T-cell (primary cell): ENCODE measurements around the gene ABCG1. TPM values are rescaled to one million over a fixed set of nuclear protein-coding genes. Genes with fewer than 3 reads are reported as not detected.

Source experiments
- ATAC-seq, 4 experiments: fragments of 200-7000 bp in 3 of 4; fragments of 150-1000 bp in 1 of 4; cut with Tn5 transposase; replicated peaks in 1 of 4; 1 replicate in 3 of 4; 2 replicates in 1 of 4; pipeline ENCODE4 v1.10.0; 2021; ENCODE audit warnings: moderate library complexity in 3 of 4, mild to moderate bottlenecking in 2 of 4, moderate number of reproducible peaks in 1 of 4
- CTCF ChIA-PET, 2 donors: fragments of 300-600 bp; sonication (Branson Sonifier 250); formaldehyde crosslinking; loops; one replicate each; lab custom pipeline; 2022; ENCODE audit warnings: antibody characterized with exemption in 2 of 2; lab: Charles Lee
- POLR2A ChIA-PET, 2 donors: fragments of 300-600 bp; sonication (Branson Sonifier 250); formaldehyde crosslinking; loops; one replicate each; lab custom pipeline; 2022; ENCODE audit warnings: antibody characterized with exemption in 2 of 2; lab: Charles Lee
- DNase-seq, 35 experiments: peaks; one replicate each; pipeline versions ENCODE4 v3.0.0 to v3.0.0-alpha.2; 2013 to 2023
- H3K27ac ChIP-seq: one replicate; pipeline ENCODE4 v1.5.1; 2013; ENCODE audit warnings: low read length
- H3K27me3 ChIP-seq, 2 experiments: replicated peaks in 1 of 2; 1 replicate in 1 of 2; 2 replicates in 1 of 2; pipeline versions ENCODE4 v1.6.1 to v1.7.0; 2013; ENCODE audit warnings: low read length in 1 of 2, mixed read lengths in 1 of 2; ENCODE audit not compliant: control insufficient read depth in 2 of 2, insufficient read depth in 2 of 2; ENCODE audit errors: extremely low read depth in 1 of 2
- H3K36me3 ChIP-seq, 2 donors: 1 replicate in 1 of 2; 2 replicates in 1 of 2; pipeline versions ENCODE4 v1.6.1 to v1.7.0; 2013; ENCODE audit warnings: low read length in 1 of 2; ENCODE audit not compliant: control insufficient read depth in 2 of 2, insufficient read depth in 1 of 2; ENCODE audit errors: extremely low read depth in 1 of 2
- H3K4me1 ChIP-seq, 2 experiments: 1 replicate in 1 of 2; 2 replicates in 1 of 2; pipeline versions ENCODE4 v1.6.1 to v1.7.0; 2013; ENCODE audit warnings: low read length in 2 of 2, mixed read lengths in 1 of 2; ENCODE audit not compliant: insufficient read depth in 2 of 2, control insufficient read depth in 1 of 2; ENCODE audit errors: extremely low read depth in 1 of 2
- H3K4me3 ChIP-seq, 2 donors: 1 replicate in 1 of 2; 2 replicates in 1 of 2; pipeline versions ENCODE4 v1.5.1 to v1.7.0; 2013; ENCODE audit warnings: mild to moderate bottlenecking in 2 of 2, low read length in 1 of 2, moderate library complexity in 1 of 2; ENCODE audit not compliant: control insufficient read depth in 1 of 2; ENCODE audit errors: extremely low read depth in 1 of 2
- H3K9me3 ChIP-seq: 2 replicates; pipeline ENCODE4 v1.7.0; 2013
- H3K27ac Mint-ChIP-seq, 2 donors: one replicate each; pipeline ENCODE4 v1.8.0; 2020 to 2021; ENCODE audit warnings: mild to moderate bottlenecking in 2 of 2, mixed read lengths in 2 of 2
- H3K27me3 Mint-ChIP-seq, 2 donors: one replicate each; pipeline ENCODE4 v1.8.0; 2021 to 2022; ENCODE audit warnings: mixed read lengths in 2 of 2
- H3K36me3 Mint-ChIP-seq: one replicate; pipeline ENCODE4 v1.8.0; 2021; ENCODE audit warnings: mixed read lengths
- H3K4me1 Mint-ChIP-seq, 3 donors: one replicate each; pipeline ENCODE4 v1.8.0; 2020 to 2022; ENCODE audit warnings: mixed read lengths in 3 of 3, mild to moderate bottlenecking in 1 of 3
- H3K4me3 Mint-ChIP-seq, 3 donors: one replicate each; pipeline ENCODE4 v1.8.0; 2020 to 2022; ENCODE audit warnings: mild to moderate bottlenecking in 3 of 3, mixed read lengths in 3 of 3, moderate library complexity in 3 of 3
- H3K9me3 Mint-ChIP-seq, 3 donors: one replicate each; pipeline ENCODE4 v1.8.0; 2020 to 2022; ENCODE audit warnings: mixed read lengths in 3 of 3
- WGBS: methylation state at CpG from one replicate; pipeline ENCODE4 v1.1.5; 2013; ENCODE audit warnings: missing lambda C conversion rate; ENCODE audit not compliant: insufficient coverage; 5-methylcytosine and 5-hydroxymethylcytosine counted together
- total RNA-seq, 35 experiments: library from RNA in 6 of 35; stranded (reverse) in 6 of 35; fragments of 120-200 nt in 1 of 35; gene quantifications; one replicate each; pipeline versions ENCODE4 v1.2.1 to v1.2.4 and lab custom pipeline; 2013 to 2026

ABCG1 gene
- total RNA-seq, 5 donors from 2014 or later (not counting 1 experiment from before 2014, with no cell fraction given), result 4.1 to 51.1 (median 6.2) TPM

GRCh38 chr21:42225571-42226155 is 6.7 kb downstream of the ABCG1 start:
- POLR2A ChIA-PET, result interaction anchor here (0.6 to 2.1 kb wide), 4 partner anchors 9 to 31 kb away, joined by 3 to 9 read pairs (median 5); no protein-coding TSS in a partner anchor
- H3K27me3 Mint-ChIP-seq, result no peaks in the 10 kb centered on the region
- Histone ChIP-seq H3K9me3 (no peaks in the 10 kb centered on the region), H3K27me3 (no peaks in the 10 kb centered on the region), H3K36me3 (peaks cover 0 to 33% of the 10 kb centered on the region in 2 donors), H3K4me3 (no peak overlapping the region), H3K27ac (no peak overlapping the region), H3K4me1 (peaks cover 50 to 65% of the 10 kb centered on the region in 2 experiments)
- CTCF ChIA-PET, result interaction anchor here (0.5 to 2.1 kb wide), 3 partner anchors 13 to 49 kb away, joined by 3 to 10 read pairs (median 4); no protein-coding TSS in a partner anchor
- WGBS, result 91% methylated on average over 8 of the region's 13 CpGs
- no peaks in the 10 kb centered on the region for H3K9me3 Mint-ChIP-seq
- DNase-seq, result peak in 1 of 35 experiments; percentile 3
- ATAC-seq, result no peak
- peaks cover 40% of the 10 kb centered on the region for H3K36me3 Mint-ChIP-seq
- H3K4me3 Mint-ChIP-seq, result no peak overlapping the region
- peak overlapping the region in 1 of 2 donors; percentile 31 for H3K27ac Mint-ChIP-seq
- peaks cover 76 to 85% (median 78%) of the 10 kb centered on the region in 3 donors for H3K4me1 Mint-ChIP-seq

- Histone ChIP-seq H3K4me1 (peaks cover 50 to 65% of the 10 kb centered on the region in 2 experiments), H3K36me3 (peaks cover 0 to 33% of the 10 kb centered on the region in 2 donors), H3K4me3 (no peak overlapping the region), H3K27me3 (no peaks in the 10 kb centered on the region), H3K27ac (no peak overlapping the region), H3K9me3 (no peaks in the 10 kb centered on the region)
- H3K27ac Mint-ChIP-seq, result peak overlapping the region in 1 of 2 donors; percentile 59
- peaks cover 77 to 88% (median 79%) of the 10 kb centered on the region in 3 donors for H3K4me1 Mint-ChIP-seq
- H3K27me3 Mint-ChIP-seq, result no peaks in the 10 kb centered on the region
- peaks cover 40% of the 10 kb centered on the region for H3K36me3 Mint-ChIP-seq
- ATAC-seq, result no peak
- POLR2A ChIA-PET, result interaction anchor here (0.6 to 2.1 kb wide), 6 partner anchors 12 to 355 kb away, joined by 3 to 9 read pairs (median 4); no protein-coding TSS in a partner anchor
- H3K9me3 Mint-ChIP-seq, result no peaks in the 10 kb centered on the region
- no peak for DNase-seq
- 86% methylated on average over 1 of the region's 2 CpGs for WGBS
- CTCF ChIA-PET, result interaction anchor here in 1 of 2 donors (0.7 to 2.1 kb wide), 2 partner anchors 12 to 50 kb away, joined by 4 to 10 read pairs; no protein-coding TSS in a partner anchor
- H3K4me3 Mint-ChIP-seq, result no peak overlapping the region
Observed at GRCh38 chr21:42226626-42227025, 7.7 kb downstream of the ABCG1 start.

DNA sequence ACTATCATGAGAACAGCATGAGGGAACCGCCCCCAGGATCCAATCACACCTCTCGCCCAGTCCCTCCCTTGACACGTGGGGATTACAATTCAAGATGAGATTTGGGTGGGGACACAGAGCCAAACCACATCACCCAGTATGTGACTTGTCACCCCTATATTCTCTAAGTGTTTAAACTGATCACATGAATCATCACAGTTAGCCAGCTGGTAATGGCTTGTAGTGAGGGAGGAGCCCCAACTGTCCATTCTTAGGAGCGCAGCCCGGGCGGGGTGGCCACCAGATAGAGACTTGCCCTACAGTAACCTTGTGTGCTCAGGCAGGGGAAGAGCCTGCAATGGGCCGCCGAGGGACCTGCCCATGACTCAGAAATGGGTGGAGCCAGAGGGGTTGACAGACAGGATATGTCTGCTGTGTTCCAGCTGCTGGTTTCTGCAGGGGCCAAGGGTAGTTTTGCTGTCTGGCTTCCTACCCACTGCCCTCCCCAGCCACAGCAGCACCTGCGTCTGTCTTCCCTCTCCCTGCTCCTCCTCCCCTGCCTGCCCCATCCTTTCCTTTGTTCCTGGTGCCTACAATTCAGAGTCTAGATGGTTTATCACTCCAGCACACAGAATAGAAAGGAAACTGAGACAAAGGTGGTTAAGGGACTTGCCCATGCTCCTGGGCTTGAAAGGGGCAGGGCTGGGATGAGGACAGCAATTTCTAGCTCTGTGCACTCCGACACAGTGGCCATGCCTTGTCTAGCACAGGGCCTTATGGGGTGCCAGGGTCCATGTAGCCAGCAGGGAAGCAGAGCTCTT is 9.2 kb downstream of the ABCG1 start:
- peaks cover 0 to 21% of the 10 kb centered on the region in 2 donors for H3K36me3 ChIP-seq
- DNase-seq, result peak; percentile 65 to 96 (median 92)
- H3K9me3 ChIP-seq, result no peaks in the 10 kb centered on the region
- Mint-ChIP-seq H3K9me3 (no peaks in the 10 kb centered on the region), H3K4me1 (peaks cover 73 to 88% (median 81%) of the 10 kb centered on the region in 3 donors), H3K27ac (peak overlapping the region; percentile 75 to 78), H3K4me3 (peak overlapping the region; percentile 21 to 54 (median 32)), H3K36me3 (peaks cover 36% of the 10 kb centered on the region), H3K27me3 (no peaks in the 10 kb centered on the region)
- H3K4me1 ChIP-seq, result peaks cover 62 to 71% of the 10 kb centered on the region in 2 experiments
- WGBS, result 2% methylated on average over 4 of the region's 10 CpGs
- peak overlapping the region; percentile 2 to 33 for H3K4me3 ChIP-seq
- POLR2A ChIA-PET, result interaction anchor here (1.5 to 2.8 kb wide), 4 partner anchors 8 to 11 kb away, joined by 6 to 30 read pairs (median 18); no protein-coding TSS in a partner anchor
- peak; percentile 90 to 98 (median 98) for ATAC-seq
- CTCF ChIA-PET, result interaction anchor here in 1 of 2 donors (1.2 to 2.2 kb wide), 2 partner anchors 8 to 10 kb away, joined by 8 to 18 read pairs; no protein-coding TSS in a partner anchor
- H3K27me3 ChIP-seq, result no peaks in the 10 kb centered on the region
- peak overlapping the region; percentile 92 for H3K27ac ChIP-seq

GRCh38 chr21:42228709-42229220 is 9.8 kb downstream of the ABCG1 start:
- WGBS, result 96% methylated on average over 10 of the region's 11 CpGs
- ATAC-seq (peak in 1 of 4 experiments; percentile 8), DNase-seq (no peak)
- no peaks in the 10 kb centered on the region for H3K27me3 ChIP-seq
- no peaks in the 10 kb centered on the region for H3K27me3 Mint-ChIP-seq
- peaks cover 69 to 78% of the 10 kb centered on the region in 2 experiments for H3K4me1 ChIP-seq
- H3K27ac Mint-ChIP-seq, result peak overlapping the region; percentile 75 to 78
- ChIA-PET CTCF (interaction anchor here (0.5 to 2.2 kb wide), 3 partner anchors 9 to 68 kb away, joined by 7 to 18 read pairs (median 8); no protein-coding TSS in a partner anchor), POLR2A (interaction anchor here (1.5 to 2.8 kb wide), 3 partner anchors 8 to 9 kb away, joined by 15 to 30 read pairs (median 21); no protein-coding TSS in a partner anchor)
- peak overlapping the region; percentile 2 to 33 for H3K4me3 ChIP-seq
- H3K4me1 Mint-ChIP-seq, result peaks cover 73 to 88% (median 86%) of the 10 kb centered on the region in 3 donors
- H3K4me3 Mint-ChIP-seq, result peak overlapping the region in 2 of 3 donors; percentile 32 to 54
- peak overlapping the region; percentile 92 for H3K27ac ChIP-seq
- no peaks in the 10 kb centered on the region for H3K9me3 Mint-ChIP-seq
- peaks cover 0 to 21% of the 10 kb centered on the region in 2 donors for H3K36me3 ChIP-seq
- H3K36me3 Mint-ChIP-seq, result peaks cover 36% of the 10 kb centered on the region
- H3K9me3 ChIP-seq, result no peaks in the 10 kb centered on the region

GRCh38 chr21:42229676-42230075 is 10.7 kb downstream of the ABCG1 start:
- H3K27me3 ChIP-seq, result no peaks in the 10 kb centered on the region
- POLR2A ChIA-PET, result interaction anchor here (1.0 to 2.8 kb wide), 3 partner anchors 9 to 10 kb away, joined by 3 to 30 read pairs (median 15); no protein-coding TSS in a partner anchor
- H3K9me3 ChIP-seq, result no peaks in the 10 kb centered on the region
- DNase-seq (no peak), ATAC-seq (no peak)
- no peaks in the 10 kb centered on the region for H3K9me3 Mint-ChIP-seq
- CTCF ChIA-PET, result interaction anchor here in 1 of 2 donors (1.5 to 2.2 kb wide), 2 partner anchors 8 to 9 kb away, joined by 4 to 18 read pairs; no protein-coding TSS in a partner anchor
- H3K36me3 ChIP-seq, result peaks cover 0 to 21% of the 10 kb centered on the region in 2 donors
- no peak overlapping the region for H3K4me3 ChIP-seq
- H3K27ac ChIP-seq, result no peak overlapping the region
- H3K27ac Mint-ChIP-seq, result no peak overlapping the region
- peaks cover 36% of the 10 kb centered on the region for H3K36me3 Mint-ChIP-seq
- H3K4me1 Mint-ChIP-seq, result peaks cover 79 to 96% (median 93%) of the 10 kb centered on the region in 3 donors
- peaks cover 72 to 78% of the 10 kb centered on the region in 2 experiments for H3K4me1 ChIP-seq
- H3K27me3 Mint-ChIP-seq, result no peaks in the 10 kb centered on the region
- 100% methylated on average over 2 of the region's 7 CpGs for WGBS
- H3K4me3 Mint-ChIP-seq, result peak overlapping the region in 1 of 3 donors; percentile 54
